Inferior parietal cortex (tissue), 1 donor: ENCODE results near the gene VARS1.
"Not testable (repeated sequence)": the region's sequence is repeated elsewhere in the genome, so short reads cannot be mapped to it uniquely, and the experiment has no call there.

Experiments
- DNase-seq: peaks from one replicate; pipeline ENCODE4 v3.0.0-alpha.2; 2016; ENCODE audit errors: extremely low spot score

The VARS1 gene

DNA sequence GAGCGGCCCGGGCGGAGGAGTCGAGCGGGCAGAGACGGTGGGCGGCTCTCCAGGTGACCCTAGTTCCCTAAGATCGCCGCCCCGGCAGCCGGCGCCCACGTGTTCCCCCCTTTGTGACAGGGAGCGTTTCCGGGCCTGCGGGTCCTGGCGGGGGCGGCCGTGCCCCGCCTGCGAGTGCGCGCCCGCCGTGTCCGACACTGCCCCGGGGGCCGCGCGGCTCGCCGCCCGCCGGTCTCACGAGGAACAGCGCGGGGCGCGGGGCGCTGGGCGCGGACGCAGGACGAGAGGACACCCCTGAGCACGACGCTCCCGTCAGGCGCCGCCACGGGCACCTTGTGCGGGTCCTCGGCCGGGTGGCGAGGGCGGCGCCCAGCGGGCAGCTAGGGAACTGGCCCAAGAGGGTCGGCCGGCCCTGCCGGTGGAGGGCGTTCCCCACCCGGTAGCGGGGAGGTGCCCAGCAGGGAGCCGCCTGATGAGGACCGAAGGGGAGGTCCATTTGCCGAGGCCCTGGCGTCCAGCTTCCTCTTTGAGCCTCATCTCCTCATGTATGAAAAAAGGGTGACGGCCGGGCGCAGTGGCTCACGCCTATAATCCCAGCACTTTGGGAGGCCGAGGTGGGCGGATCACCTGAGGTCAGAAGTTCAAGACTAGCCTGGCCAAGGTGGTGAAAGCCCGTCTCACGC, at the start of gene VARS1:
Gene VARS1, minus strand, starts transcription at position 137 of the 683 bp plus-strand sequence. CDS start 535 bp downstream, outside the sequence.
- peak; percentile 86 for DNase-seq

DNA sequence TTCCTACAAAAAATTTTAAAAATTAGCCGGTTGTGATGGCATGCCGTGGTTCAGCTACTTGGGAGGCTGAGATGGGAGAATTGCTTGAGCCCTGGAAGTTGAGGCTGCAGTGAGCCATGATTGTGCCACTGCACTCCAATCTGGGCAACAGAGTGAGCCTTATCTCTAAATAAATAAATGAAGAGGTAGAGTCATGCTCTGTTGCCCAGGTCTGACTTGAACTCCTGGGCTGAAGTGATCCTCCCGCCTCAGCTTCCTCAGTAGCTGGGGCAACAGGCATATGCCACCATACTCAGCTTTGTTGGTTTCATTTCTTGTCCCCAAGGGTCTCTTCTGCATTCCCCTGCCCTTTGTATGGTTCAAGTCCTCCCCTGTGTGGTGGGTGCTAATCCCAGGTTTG, 49.0 kb upstream of the VARS1 start:
- DNase-seq, result no peak

DNA sequence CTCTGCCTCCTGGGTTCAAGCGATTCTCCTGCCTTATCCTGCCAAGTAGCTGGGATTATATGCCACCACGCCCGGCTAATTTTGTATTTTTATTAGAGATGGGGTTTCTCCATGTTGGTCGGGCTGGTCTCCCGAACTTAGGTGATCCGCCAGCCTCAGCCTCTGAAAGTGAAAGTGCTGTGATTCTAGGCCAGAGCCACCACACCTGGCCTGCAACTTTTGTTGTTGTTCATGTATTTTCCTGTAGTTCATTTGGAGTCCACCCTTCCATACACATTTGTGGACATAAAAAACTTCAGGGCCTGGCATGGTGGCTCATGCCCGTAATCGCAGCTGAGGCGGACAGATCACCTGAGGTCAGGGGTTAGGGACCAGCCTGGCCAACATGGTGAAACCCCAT, 46.5 kb upstream of the VARS1 start:
- no peak for DNase-seq

- not testable (repeated sequence) for DNase-seq
Observed at GRCh38 chr6:31839779-31840126, 44.2 kb upstream of the VARS1 start.

GRCh38 chr6:31838968-31839367, 43.4 kb upstream of the VARS1 start:
- DNase-seq, result no peak

DNA sequence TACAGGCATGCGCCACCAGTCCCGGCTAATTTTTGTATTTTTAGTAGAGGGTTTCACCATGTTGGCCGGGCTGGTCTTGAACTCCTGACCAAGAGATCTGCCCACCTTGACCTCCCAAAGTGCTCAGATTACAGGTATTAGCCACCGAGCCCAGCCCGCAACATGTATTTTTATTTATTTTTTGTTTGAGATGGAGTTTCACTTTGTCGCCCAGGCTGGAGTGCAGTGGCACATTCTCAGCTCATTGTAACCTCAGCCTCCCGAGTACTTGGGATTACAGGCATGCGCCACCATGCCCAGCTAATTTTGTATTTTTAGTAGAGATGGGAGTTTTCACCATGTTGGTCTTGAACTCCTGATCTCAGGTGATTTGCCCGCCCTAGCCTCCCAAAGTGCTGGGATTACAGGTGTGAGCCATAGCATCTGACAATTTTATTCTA, 42.6 kb upstream of the VARS1 start:
- DNase-seq, result not testable (repeated sequence)

DNA sequence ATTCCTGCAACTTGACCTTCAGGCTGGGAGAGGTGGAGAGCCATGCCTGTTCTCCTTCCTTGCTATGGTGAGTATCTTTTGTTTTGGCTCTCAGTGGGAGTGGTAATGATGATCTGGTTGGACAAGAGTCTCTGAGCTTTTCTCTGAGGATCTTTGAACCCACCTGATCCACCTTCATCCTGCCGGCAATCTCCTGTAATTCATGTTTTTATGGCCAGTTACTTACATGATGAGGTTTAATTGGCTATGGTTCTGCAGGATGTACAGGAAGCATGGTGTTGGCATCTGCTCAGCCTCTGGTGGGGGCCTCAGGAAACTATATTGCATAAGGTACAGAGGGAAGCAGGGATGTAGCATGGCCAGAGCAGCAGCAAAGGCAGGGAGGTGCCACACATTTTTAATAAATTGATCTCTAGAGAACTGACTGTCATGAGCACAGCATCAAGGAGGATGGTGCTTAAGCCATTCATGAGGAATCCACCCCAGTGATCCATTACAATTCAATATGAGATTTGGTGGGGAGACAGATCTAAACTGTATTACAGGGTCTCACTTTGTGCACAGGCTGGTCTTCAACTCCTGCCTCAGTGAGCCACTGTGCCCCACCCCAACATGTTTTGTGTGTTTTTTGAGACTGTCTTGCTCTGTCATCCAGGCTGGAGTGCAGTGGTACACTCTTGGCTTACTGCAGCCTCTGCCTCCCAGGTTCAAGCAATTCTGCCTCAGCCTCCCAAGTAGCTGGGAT, 42.0 kb upstream of the VARS1 start:
- no peak for DNase-seq

DNA sequence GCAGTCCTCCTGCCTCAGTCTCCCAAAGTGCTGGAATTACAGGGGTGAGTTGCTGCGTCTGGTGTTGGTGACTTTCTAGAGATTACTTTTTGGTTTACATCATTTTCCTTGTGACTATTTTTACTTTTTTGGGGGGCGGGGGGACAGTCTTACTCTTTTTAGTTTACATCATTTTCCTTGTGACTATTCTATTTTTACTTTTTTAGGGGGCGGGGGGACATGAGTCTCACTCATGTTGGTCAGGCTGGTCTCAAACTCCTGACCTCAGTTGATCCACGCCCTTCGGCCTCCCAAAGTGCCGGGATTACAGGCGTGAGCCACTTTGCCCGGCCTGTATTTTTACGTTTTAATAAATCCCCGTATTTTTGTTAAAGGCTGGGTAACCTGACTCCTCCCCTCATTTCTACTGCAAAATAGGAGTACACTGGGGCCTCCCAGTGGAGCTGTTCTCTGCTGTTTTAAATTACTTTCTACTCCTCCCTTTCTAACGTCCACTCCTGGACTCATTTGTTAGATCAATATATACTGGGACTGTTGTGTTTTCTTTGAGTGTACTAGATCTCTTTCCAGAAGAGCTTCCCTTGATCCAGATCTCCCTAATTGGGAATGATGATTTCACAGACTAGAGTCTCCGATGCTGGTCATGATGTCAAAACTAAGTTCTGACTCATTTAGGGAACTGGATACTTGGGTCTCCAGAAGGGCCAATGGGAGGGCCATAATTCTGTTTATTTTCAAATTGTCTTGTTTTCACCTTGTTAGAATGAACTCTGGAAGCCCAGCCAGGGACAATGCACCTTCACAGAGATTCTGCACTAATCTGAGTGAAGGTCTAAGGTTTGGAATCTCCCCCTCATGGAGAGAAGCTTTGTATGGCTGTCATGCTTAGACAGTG, 41.2 kb upstream of the VARS1 start:
- no peak for DNase-seq

DNA sequence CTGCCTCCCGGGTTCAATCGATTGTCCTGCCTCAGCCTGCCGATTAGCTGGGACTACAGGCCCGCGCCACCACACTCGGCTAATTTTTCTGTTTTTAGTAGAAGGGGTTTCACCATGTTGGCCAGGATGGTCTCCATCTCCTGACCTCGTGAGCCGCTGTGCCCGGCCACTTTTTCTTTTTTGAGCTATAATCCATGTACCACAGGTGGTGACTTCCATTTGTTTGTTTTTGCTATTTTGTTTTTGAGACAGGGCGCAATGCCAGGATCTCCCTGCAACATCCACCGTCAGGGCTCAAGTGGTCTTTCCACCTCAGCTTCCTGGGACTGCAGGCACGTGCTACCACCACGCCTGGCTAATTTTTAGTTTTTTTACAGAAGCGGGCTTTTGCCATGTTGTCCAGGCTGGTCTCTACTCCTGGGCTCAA, 40.5 kb upstream of the VARS1 start:
- DNase-seq, result no peak

DNA sequence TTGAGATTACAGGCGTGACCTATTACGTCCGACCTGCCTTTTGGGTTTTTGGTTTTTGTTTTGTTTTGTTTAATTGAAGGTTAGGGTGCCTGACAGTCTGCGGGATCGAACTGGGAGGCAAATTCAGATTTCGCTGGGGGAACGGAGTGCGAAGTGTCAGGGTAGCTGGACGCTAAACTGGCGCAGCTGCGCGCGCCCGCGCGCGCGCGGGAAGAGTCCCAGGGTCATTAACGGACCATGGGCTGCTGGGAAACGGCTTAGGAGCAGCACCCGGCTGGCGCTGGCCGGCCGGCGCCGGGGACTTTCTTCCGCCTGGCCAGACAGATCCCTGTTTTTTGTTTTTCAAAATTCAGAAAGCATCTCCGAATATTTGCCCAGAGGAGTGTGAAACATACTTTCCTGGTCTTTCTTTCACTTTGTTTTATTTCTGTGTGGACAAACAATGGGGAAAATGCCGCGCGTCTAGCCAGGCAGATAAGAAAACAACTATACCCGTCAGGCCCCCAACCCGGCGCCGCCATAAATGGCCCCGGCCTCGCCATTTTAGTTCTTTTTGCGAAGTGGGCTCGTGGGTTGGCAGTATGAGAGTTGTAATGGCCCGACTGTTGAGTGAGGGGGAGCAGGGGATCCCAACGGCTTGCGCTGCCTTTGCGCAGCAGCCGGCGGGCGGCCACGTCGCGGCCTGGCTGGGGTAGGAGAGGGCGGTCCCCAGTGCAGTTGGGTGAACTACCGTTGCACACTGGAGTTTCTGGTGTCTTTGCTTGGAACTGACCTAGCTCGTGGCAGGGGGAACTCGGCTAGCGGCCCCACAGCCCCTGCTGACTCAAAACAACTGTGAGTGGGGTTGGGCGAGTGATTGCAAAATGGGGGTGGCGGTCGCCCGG, 39.1 kb upstream of the VARS1 start:
- peak; percentile 93 for DNase-seq

DNA sequence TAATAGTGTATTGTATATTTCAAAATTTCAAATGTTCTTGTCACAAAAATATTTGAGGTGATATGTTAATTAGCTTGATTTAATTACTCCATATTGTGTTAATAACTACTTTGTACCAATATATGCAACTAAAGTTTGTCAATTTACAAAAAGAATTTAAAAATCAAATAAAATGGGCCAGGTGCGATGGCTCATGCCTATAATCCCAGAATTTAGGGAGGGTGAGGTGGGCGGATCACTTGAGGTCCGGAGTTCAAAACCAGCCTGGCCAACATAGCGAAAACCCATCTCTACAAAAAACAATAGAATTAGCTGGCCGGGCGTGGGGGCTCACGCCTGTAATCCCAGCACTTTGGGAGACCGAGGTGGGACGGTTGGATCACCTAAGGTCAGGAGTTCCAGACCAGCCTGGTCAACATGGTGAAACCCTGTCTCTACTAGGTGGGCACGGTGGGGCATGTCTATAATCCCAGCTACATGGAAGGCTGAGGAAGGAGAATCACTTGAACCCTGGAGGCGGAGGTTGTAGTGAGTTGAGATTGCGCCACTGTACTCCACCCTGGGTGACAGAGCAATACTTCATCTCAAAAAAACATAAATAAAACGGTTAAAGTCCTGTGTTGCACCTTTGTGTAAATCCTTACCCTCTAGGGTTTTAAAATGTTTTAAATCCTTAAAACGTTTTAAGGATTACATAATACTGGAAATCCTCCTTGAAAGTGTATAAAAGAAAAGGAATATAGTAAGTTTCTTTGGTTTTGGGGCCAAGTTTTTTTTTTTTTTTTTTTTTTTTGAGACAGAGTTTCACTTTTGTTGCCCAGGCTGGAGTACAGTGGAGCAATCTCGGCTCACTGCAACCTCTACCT, 36.0 kb upstream of the VARS1 start:
- no peak for DNase-seq

DNA sequence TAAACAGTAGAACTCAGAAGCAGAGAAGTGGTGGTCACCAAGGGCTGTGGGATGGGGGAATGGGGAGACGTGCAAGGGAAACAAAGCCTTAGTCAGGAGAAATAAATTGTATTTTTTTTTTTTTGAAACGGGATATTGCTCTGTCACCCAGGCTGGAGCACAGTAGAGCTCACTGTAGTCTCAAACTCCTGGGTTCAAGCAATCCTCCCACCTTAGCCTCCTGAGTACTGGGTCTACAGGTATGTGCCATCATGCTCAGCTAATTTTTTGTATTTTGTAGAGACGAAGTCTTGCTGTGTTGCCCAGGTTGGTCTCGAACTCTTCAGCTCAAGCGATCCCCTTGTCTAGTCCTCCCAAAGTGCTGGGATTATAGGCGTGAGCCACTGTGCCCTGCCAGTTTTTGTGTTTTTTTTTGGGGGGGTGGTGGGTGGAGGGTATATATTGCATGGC, 35.4 kb upstream of the VARS1 start:
- no peak for DNase-seq

GRCh38 chr6:31829633-31830283, 34.2 kb upstream of the VARS1 start:
- peak; percentile 84 for DNase-seq

GRCh38 chr6:31827286-31828079, 31.9 kb upstream of the VARS1 start, which contains the start of gene HSPA1B:
Gene HSPA1B (plus strand): TSS chr6:31827738. CDS start chr6:31827951, 213 bp downstream.
- DNase-seq, result peak; percentile 100

- DNase-seq, result no peak
Observed at GRCh38 chr6:31826793-31827285, 31.3 kb upstream of the VARS1 start.

DNA sequence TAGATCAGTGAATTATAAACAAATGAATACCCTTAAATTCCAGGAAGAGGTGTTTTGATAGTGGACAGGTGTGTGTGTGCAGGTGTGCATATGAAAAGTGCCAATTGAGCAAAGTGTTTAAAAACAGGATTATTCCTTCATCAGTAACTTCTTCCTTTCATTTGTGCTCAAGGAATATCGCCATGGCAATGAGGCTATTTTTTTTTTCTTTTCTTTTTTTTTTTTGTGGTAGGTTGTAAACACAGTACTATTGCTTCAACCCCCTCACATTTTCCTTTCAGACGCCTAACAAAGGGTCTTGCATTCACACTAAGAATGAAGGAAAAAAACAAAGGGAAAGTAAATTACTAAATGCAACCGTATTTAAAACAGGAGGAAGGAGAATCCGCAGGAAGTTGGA, 30.0 kb upstream of the VARS1 start:
- DNase-seq, result no peak

DNA sequence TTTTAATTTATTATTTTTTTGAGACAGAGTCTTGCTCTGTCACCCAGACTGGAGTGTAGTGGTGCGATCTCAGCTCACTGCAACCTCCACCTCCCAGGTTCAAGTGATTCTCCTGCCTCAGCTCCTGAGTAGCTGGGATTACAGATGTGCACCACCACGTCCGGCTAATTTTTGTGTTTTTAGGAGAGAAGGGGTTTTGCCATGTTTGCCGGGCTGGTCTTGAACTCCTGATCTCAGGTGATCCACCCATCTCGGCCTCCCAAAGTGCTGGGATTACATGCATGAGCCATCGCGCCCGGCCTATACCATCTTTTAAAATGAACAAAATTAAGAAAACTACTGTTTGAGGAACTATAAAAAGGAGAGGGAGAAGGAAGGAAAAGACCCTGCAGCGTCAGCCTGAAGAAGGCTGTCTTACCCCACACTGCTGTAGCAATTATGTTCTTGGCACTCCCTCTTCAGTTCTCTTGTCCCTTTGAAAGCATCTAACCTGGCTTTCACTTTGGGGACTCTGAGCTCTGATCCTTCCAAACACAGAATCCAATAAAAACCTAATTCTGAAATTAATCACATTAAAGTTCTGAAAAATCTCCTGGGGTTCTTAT, 28.1 kb upstream of the VARS1 start:
- DNase-seq, result peak; percentile 8
